Activated CD4-positive, alpha-beta T cell treated with anti-CD3 and anti-CD28 coated beads, Interleukin-2, amount 50 U/mL, for 4 hours (primary cell): ENCODE data around the gene BRD4.

ENCODE experiments used
- DNase-seq, 2 experiments: peaks; one replicate each; pipeline ENCODE4 v3.0.0-alpha.2; 2020

Gene BRD4

DNA sequence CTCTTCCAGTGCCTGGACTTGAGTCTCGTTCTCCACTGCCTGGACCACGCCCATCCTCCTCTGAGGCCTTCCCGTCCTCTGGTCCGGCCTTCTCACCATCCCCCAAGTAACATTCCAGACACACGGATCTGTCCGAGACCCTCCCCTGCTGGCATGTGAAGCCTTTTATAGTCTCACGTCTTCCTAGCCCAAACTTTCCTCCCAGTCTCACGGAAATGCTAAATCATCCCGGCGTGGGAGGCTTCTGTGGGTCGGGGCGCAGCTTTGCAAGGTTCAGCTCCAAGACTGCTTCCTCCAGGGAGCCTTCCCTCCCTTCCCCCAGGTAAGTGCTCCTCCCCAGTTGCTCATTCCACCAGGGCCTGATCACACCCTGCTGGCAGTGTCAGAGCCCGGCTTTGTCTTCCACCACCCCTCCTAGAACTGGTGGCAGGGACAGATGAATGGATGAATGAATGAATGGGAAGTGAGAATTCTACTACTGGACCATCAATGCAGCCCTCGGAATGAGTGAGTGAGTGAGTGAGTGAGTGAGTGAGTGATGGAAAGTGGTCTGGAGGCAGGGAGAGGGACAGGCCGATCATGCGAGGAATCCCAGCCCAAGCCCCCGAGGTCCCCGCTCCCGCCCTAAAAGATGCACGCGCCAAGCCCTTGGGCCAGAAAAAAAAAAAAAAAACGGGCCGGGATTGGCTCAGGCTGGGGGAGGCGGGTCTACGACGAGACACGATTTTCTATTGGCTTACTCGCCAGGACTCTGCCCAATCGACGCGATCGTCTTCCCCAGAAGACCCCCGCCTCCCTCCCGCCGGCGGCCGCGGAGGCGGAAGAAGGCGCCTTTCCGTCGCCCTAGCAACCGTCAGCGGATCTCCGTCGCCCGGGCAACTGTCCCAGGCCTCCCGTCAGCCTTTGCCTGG lies 109.3 kb downstream of the BRD4 start:
- DNase-seq, result peak; percentile 64 to 68

GRCh38 chr19:15220833-15221232 lies 111.5 kb downstream of the BRD4 start:
- DNase-seq, result no peak

DNA sequence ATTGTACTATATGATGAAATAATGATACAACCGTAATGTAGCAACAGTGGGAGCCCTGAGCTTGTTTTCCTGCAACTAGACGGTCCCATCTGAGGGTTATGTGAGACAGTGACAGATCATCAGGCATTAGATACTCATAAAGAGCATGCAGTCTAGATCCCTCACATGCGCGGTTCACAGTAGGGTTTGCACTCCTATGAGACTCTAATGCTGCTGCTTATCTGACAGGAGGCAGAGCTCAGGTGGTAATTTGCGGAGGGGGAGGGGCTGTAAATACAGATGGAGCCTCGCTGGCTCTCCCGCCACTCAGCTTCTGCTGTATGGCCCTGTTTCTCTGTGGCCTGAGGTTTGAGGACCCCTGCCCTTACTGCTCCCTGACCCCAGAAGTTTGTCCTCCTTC lies 113.8 kb downstream of the BRD4 start:
- no peak for DNase-seq

- DNase-seq, result no peak
These were observed 116.0 kb downstream of the BRD4 start for GRCh38 chr19:15216363-15216762.

DNA sequence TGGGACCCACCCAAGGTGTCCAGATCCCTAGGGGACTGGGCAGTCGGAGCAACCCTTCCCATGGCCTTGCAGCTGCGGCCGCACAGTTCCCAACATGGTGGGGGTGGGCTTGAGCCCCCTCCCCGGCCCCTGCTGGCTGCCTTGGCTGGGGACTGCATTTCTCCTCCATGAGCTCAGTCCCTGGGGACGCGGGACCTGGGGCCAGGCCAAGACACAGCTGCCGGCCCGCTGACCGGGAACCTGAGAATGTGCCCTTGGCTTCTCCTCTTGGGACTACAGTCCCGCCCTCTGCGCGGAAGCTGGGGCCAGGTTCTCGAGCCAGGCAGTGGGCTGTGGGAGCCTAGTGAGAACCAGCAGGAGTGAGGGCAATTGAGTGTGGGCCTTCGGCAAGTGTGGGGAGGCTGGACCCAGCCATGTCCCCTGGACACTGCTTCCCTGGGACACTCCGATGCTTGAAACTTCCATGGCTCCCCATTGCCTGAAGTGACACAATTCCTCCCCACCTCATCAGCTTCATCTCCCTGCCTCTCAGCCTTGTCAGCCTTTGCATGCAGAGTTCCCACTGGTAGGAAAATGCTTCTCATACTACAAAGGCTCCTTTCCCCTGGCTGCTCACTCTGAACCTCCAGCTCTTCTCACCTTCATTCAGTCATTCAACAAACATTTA lies 118.5 kb downstream of the BRD4 start:
- no peak for DNase-seq

- no peak for DNase-seq
These were observed 119.6 kb downstream of the BRD4 start for GRCh38 chr19:15212711-15213110.

DNA sequence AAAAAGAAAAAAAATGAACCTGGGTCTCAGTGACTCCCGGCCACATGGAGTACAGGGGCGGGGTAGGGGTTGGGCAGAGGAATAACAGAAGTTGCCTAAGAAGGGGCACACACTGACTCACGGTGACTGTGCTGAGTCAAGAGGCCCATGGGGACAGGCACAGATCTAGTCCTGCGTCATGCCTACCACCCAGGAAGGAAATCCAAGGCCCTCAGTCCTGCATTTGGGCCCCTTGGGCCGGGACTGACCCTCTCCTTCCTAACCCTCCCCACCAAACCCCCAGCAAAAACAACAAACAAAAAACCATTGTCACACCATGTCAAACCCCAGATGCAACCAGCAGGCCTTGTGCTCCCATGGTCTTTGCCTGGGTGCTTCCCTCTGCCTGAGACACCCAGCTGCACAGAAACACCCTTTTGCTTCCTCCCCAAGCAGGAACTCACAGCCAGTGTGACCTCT lies 122.0 kb downstream of the BRD4 start:
- no peak for DNase-seq

DNA sequence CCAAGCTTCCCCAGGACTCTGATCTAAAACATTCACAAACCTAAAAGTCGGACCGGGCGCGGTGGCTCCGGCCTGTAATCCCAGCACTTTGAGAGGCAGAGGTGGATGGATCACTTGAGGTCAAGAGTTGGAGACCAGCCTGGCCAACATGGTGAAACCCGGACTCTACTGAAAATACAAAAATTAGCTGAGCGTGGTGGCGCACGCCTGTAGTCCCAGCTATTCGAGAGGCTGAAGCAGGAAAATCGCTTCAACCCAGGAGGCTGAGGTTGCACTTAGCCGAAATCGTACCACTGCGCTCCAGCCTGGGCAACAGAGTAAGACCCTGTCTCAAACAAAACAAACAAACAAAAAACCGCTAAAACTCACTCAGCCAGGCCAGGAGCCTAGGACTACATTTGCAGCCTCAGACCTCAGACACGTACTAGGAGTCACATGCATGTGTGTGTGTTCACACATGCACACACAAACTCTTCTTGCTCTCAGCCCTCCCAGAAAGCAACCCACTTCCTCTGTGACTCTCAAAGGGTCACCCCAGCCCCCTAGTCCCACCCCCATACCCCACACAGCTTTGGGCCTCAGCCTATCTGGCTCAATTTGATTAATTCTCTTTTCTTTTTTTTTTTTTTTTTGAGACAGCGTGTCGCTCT lies 130.8 kb downstream of the BRD4 start:
- DNase-seq, result no peak

GRCh38 chr19:15200553-15201364 lies 131.6 kb downstream of the BRD4 start, which contains the start of gene NOTCH3:
NOTCH3 (minus strand) TSS chr19:15200995; CDS start chr19:15200905, 90 bp downstream.
- no peak for DNase-seq

DNA sequence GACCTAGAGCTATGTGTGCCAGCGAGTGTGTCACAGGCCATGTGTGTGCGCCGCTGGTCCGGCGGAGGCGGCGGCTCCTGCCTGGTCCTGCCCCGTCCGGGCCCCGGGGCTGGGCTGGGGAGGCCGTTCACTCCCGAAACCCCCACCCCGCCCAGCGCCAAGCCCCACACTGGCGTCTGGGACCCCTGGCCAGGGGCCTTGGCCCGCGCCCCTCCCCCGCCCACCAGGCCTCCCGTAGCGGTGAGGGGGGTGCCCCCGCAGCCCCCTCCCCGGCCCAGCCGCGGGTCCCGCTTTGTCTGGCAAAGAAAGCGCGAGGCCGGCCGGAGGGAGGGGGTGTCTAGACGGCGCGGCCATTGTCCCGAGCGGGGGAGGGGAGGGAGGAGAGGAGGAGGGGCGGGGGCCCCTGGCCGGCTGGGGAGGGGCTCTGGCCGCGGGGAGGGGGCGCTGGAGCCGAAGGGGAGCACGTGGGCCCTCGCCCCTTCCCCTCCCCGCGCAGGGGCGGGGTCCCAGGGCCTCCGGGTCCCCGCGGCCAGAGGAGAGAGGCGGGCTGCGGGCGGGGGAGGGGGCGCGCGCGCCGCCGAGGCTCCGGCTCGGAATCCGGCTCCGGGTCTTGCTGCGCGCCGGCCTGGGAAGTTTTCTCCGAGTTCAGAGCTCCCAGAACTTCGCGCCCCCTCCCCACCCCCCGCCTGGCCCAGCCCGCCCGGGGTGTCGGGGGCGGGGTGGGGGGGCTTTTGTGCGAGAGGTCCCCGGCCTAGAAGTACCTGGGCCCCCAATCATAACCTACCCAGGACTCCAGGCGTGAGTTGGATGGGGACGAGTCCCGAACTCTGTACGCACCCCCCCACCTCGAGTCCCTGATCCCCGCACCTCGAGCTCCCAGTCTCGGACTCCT lies 132.4 kb downstream of the BRD4 start:
- no peak for DNase-seq

GRCh38 chr19:15198951-15199660 lies 133.2 kb downstream of the BRD4 start:
- DNase-seq, result no peak

DNA sequence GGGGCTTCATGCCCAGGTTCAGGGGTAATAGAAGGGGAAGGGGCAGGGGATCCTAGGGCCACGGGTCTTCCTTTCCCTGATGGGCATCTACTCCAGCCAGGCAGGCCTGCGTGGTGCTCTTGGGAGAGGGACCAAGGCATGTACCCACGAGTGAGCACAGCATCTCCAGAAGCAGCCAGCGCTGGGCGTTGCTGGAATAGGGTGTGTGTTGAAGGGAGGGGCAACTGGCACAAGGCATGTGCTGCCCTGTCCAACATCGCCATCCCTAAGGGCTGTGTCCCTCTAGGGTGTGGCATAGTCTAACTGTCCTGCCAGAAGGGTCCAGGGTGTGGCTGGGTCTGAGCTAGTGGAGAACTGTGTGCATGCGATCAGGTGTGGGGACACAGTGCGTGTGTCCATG lies 134.4 kb downstream of the BRD4 start:
- no peak for DNase-seq

- DNase-seq, result no peak
These were observed 134.9 kb downstream of the BRD4 start for GRCh38 chr19:15197275-15197941.

DNA sequence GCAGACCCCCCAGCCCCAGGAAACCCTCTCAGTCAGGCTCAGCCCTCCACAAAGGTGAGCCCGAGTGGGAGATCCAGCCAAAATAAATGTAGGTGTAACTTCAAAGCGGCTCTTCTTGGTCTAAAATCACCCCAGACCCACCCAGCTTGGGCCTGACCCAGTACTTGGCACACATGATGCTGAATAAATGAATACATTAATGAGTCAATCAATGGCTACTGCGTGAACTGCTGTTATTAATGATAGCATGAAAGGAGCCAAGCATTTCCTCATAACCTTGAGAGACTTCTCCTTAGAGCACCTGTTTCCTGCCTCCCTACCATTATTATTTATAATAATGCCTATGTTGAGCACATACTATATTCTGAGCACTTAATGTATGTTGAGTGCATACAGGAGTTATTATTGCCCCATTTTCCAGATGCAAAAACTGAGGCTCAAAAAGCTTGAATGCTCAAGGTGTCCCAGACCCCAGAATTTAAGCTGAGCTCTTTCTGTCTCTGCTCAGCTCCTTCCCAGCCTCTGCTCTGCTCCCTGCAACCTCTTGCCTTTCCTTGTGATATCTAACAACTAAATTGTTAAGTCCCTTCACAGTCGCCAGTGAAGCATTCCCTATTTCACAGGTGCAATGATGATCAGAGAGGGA lies 135.9 kb downstream of the BRD4 start:
- DNase-seq, result no peak

DNA sequence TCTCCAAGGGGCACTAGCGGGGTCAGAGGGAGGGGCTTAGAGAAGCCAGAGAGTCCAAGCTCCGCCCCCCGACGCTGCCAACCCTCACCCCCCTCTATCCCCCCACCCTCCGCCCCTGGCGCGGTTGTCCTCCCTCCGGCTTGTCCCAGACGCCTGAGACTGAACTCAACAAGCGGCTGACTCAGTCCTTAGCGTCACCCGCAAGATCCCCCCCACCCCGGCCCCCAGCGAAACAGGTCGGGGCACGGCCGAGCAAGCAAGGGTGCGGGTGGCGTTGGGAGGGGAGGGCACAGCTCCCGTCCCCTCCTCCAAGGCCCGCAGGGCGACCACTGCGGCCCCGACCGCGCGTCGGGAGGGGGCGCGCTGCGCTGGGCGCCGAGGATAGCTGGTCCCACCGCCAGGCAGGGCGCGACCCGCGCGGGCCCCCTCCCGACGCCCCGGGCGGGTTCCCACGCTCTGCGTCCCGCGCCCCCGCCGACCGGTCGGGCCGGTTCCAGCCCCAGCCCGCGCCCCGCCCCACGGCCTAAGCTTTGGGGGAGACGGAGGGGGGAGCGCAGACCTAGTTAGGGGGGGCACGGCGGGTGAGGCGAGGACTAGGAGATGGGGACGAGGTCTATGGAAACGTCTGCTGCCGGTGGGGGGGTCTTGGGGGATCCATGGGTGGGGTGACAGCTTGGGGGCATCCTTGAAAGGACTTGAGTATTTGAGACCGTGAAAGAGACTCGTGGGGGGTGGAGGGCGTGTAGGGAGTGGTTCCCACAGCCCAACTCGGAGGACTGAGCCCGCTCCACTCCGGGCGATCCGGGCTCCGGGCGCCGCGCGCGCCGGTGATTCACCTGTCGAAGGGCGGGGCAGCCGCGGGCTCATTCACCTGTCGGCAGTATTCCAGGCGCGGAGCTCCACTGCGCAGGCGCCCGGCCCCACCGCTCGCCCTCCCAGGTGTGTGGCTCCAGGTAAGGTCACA lies 136.7 kb downstream of the BRD4 start:
- peak in 1 of 2 experiments; percentile 16 for DNase-seq

GRCh38 chr19:15194938-15195337 lies 137.4 kb downstream of the BRD4 start:
- DNase-seq, result no peak

GRCh38 chr19:15191982-15192381 lies 140.4 kb downstream of the BRD4 start:
- DNase-seq, result no peak

DNA sequence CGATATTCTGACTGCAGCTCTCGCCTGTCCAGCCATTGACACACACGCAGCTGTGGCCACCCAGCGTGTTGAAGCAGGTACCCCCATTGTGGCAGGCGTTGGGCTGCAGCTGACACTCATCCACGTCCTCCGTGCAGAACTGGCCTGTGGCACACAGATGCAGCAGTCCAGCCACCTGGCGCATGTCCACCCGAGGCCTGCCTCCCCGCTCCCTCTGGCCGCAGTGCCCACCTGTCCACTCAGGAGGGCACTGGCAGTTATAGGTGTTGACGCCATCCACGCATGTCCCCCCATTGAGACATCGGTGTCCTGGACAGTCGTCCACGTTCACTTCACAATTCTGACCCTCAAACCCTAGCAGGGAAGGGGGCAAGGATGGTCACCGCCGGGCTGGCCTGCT lies 140.8 kb downstream of the BRD4 start:
- no peak for DNase-seq

DNA sequence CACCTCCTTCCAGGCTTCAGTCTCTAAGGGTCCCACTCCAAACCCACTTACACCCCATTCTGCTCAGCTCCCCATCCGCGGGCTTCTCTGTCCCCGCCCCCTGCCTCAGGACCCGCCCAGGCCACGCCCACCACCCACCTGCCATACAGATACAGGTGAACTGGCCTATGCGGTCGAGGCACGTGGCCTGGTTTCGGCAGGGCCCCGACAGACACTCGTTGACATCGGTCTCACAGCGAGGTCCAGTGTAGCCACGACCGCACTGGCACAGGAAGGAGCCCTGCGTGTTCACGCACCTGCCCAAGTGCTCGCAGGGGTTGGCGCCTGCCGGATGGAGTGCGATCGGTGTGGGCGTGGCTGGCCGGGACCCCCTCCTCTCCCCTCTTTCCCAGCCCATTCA lies 143.5 kb downstream of the BRD4 start:
- no peak for DNase-seq
